HL-60/S4 treated with retinoic acid at 250 ng/mL for 4 days and 3 days (cell line): ENCODE measurements around the gene ICA1.
"Not testable (repeated sequence)": the region's sequence is repeated elsewhere in the genome, so short reads cannot be mapped to it uniquely, and the experiment has no call there.

Experiments
- in situ Hi-C: fragments of 300-500 bp; cut with MboI; formaldehyde crosslinking; loops from 2 replicates; pipeline ENCODE4 v1.7.0; 2022; ENCODE audit warnings: low sequenced_read_pairs

ICA1 gene

GRCh38 chr7:8115547-8116402 lies 146.2 kb downstream of the ICA1 start:
- in situ Hi-C loops: no loop called here

GRCh38 chr7:8114175-8114574 lies 147.8 kb downstream of the ICA1 start:
- in situ Hi-C loops: no loop called here

GRCh38 chr7:8113184-8113583 lies 148.8 kb downstream of the ICA1 start:
- in situ Hi-C loops: no loop called here

- in situ Hi-C loops: no loop called here
Observed at GRCh38 chr7:8112685-8113084, 149.3 kb downstream of the ICA1 start.

- in situ Hi-C loops: no loop called here
Observed at GRCh38 chr7:8111282-8111960, 150.5 kb downstream of the ICA1 start.

- in situ Hi-C loops: no loop called here
Observed at GRCh38 chr7:8109196-8110022, 152.6 kb downstream of the ICA1 start.

- in situ Hi-C loops: no loop called here
Observed at GRCh38 chr7:8105449-8106095, 156.4 kb downstream of the ICA1 start.

- in situ Hi-C loops: no loop called here
Observed at GRCh38 chr7:8103282-8103681, 158.7 kb downstream of the ICA1 start.

GRCh38 chr7:8101292-8101691 lies 160.7 kb downstream of the ICA1 start:
- in situ Hi-C loops: not testable (repeated sequence)

- in situ Hi-C loops: no loop called here
Observed at GRCh38 chr7:8094164-8095140, 167.5 kb downstream of the ICA1 start.

GRCh38 chr7:8092140-8092539 lies 169.8 kb downstream of the ICA1 start:
- in situ Hi-C loops: no loop called here

GRCh38 chr7:8089036-8089780 lies 172.8 kb downstream of the ICA1 start:
- in situ Hi-C loops: no loop called here

GRCh38 chr7:8086239-8086638 lies 175.7 kb downstream of the ICA1 start:
- in situ Hi-C loops: no loop called here

GRCh38 chr7:8085420-8085819 lies 176.5 kb downstream of the ICA1 start:
- in situ Hi-C loops: no loop called here

GRCh38 chr7:8084836-8085235 lies 177.1 kb downstream of the ICA1 start:
- in situ Hi-C loops: no loop called here

GRCh38 chr7:8082762-8083161 lies 179.2 kb downstream of the ICA1 start:
- in situ Hi-C loops: no loop called here

GRCh38 chr7:8078418-8078817 lies 183.5 kb downstream of the ICA1 start:
- in situ Hi-C loops: no loop called here

GRCh38 chr7:8070451-8071180 lies 191.4 kb downstream of the ICA1 start:
- in situ Hi-C loops: no loop called here
